Neural cell (in vitro differentiated cells): ENCODE data around the gene TMEM121B. TPM values are rescaled to one million over a fixed set of nuclear protein-coding genes. Genes with fewer than 3 reads are reported as not detected.
A peak's percentile ranks its signal among the peaks of the same experiment; 100 is the strongest.

Experiments
- H2AFZ ChIP-seq: fragments of 200-600, 300-800 bp; sonication (generic), shearing (Covaris generic); 2 replicates; pipeline ENCODE4 v1.6.0; 2014; ENCODE audit warnings: low read depth, mild to moderate bottlenecking, antibody characterized with exemption, low read length, moderate library complexity
- H3F3A ChIP-seq: fragments of 200-600 bp; shearing (Covaris generic); 2 replicates; pipeline ENCODE4 v1.6.1; 2016; ENCODE audit warnings: mild to moderate bottlenecking, moderate library complexity, mixed read lengths, antibody characterized with exemption, low read length; ENCODE audit not compliant: insufficient read depth, poor library complexity, severe bottlenecking
- H3K27ac ChIP-seq: fragments of 200-600, 300-800 bp; sonication (generic), shearing (Covaris generic); 2 replicates; pipeline ENCODE4 v1.5.1; 2014; ENCODE audit warnings: mild to moderate bottlenecking, low read length, moderate library complexity
- H3K27me3 ChIP-seq: fragments of 300-800, 200-600 bp; sonication (generic), shearing (Covaris generic); 2 replicates; pipeline ENCODE4 v1.6.0; 2014; ENCODE audit warnings: mild to moderate bottlenecking, low read depth, low read length, moderate library complexity; ENCODE audit not compliant: insufficient read depth
- H3K36me3 ChIP-seq: fragments of 300-800, 200-600 bp; sonication (generic), shearing (Covaris generic); 2 replicates; pipeline ENCODE4 v1.5.1; 2014; ENCODE audit warnings: mild to moderate bottlenecking, antibody characterized with exemption, low read length, moderate library complexity; ENCODE audit not compliant: insufficient read depth
- H3K4me2 ChIP-seq: fragments of 300-800, 200-600 bp; sonication (generic), shearing (Covaris generic); 2 replicates; pipeline ENCODE4 v1.6.0; 2014; ENCODE audit warnings: mild to moderate bottlenecking, low read length
- H3K4me3 ChIP-seq: fragments of 300-800, 200-600 bp; sonication (generic), shearing (Covaris generic); 2 replicates; pipeline ENCODE4 v1.5.1; 2014; ENCODE audit warnings: mild to moderate bottlenecking, low read length, moderate library complexity
- H3K79me2 ChIP-seq: fragments of 200-600 bp; shearing (Covaris generic); replicated peaks from 2 replicates; pipeline ENCODE4 v1.6.0; 2014; ENCODE audit warnings: mild to moderate bottlenecking, low read length, moderate library complexity; ENCODE audit not compliant: insufficient read depth
- H3K9ac ChIP-seq: fragments of 300-800, 200-600 bp; sonication (generic), shearing (Covaris generic); 2 replicates; pipeline ENCODE4 v1.6.1; 2016; ENCODE audit warnings: mild to moderate bottlenecking, low read length, mixed read lengths
- H3K9me2 ChIP-seq: fragments of 200-600 bp; shearing (Covaris generic); 2 replicates; pipeline ENCODE4 v1.6.1; 2016; ENCODE audit warnings: mild to moderate bottlenecking, low read length, mixed read lengths; ENCODE audit not compliant: insufficient read depth
- H3K9me3 ChIP-seq: fragments of 200-600, 300-800 bp; sonication (generic), shearing (Covaris generic); 2 replicates; pipeline ENCODE4 v1.6.1; 2016; ENCODE audit warnings: mild to moderate bottlenecking, mixed run types, low read length, moderate library complexity, mixed read lengths
- H4K20me1 ChIP-seq: fragments of 200-600 bp; shearing (Covaris generic); 2 replicates; pipeline ENCODE4 v1.6.1; 2016; ENCODE audit warnings: mild to moderate bottlenecking, mixed run types; ENCODE audit not compliant: insufficient read depth
- CTCF ChIP-seq: fragments of 450-650 bp; IDR thresholded peaks from 2 replicates; pipeline ENCODE4 v1.5.1; 2014; ENCODE audit warnings: antibody characterized with exemption, mild to moderate bottlenecking, moderate library complexity; ENCODE audit not compliant: poor library complexity, severe bottlenecking
- EP300 ChIP-seq: fragments of 450-650 bp; conservative IDR thresholded peaks from 2 replicates; pipeline ENCODE4 v1.6.1; 2014; ENCODE audit warnings: antibody characterized with exemption, mild to moderate bottlenecking, moderate library complexity; ENCODE audit not compliant: poor library complexity, severe bottlenecking
- EZH2 ChIP-seq: fragments of 200-600, 300-800 bp; shearing (Covaris generic), sonication (generic); IDR thresholded peaks from 2 replicates; pipeline ENCODE4 v1.6.1; 2014; ENCODE audit warnings: antibody characterized with exemption, low read length, borderline replicate concordance, mild to moderate bottlenecking; ENCODE audit not compliant: insufficient read depth, poor library complexity, severe bottlenecking
- MXI1 ChIP-seq: fragments of 450-650 bp; conservative IDR thresholded peaks from 2 replicates; pipeline ENCODE4 v1.6.1; 2014; ENCODE audit warnings: antibody characterized with exemption, mild to moderate bottlenecking; ENCODE audit not compliant: poor library complexity, severe bottlenecking
- POLR2AphosphoS5 ChIP-seq: IDR thresholded peaks from 2 replicates; pipeline ENCODE4 v1.6.1; 2012
- RAD21 ChIP-seq: fragments of 450-650 bp; conservative IDR thresholded peaks from 2 replicates; pipeline ENCODE4 v1.6.1; 2014; ENCODE audit warnings: antibody characterized with exemption, mild to moderate bottlenecking, moderate library complexity
- REST ChIP-seq: IDR thresholded peaks from 2 replicates; pipeline ENCODE4 v1.6.1; 2012; ENCODE audit warnings: borderline replicate concordance
- SMC3 ChIP-seq: fragments of 450-650 bp; conservative IDR thresholded peaks from 2 replicates; pipeline ENCODE4 v1.6.1; 2014; ENCODE audit warnings: antibody characterized with exemption, mild to moderate bottlenecking, moderate library complexity; ENCODE audit not compliant: poor library complexity
- TAF1 ChIP-seq: IDR thresholded peaks from 2 replicates; pipeline ENCODE4 v1.6.1; 2012; ENCODE audit warnings: low read depth
- polyA plus RNA-seq: library from polyadenylated mRNA; depleted of rRNA; stranded (reverse); fragments of >200 nt; gene quantifications from 2 replicates; pipeline ENCODE4 v1.2.3, GENCODE V29; 2014

Gene TMEM121B
- polyA plus RNA-seq, 1 donor from 2014 or later: 15.8 TPM

- Histone ChIP-seq H3K4me2 (no peak overlapping the region), H4K20me1 (no peaks in the 10 kb centered on the region), H3K27me3 (no peaks in the 10 kb centered on the region), H3F3A (no peaks in the 10 kb centered on the region), H3K36me3 (no peaks in the 10 kb centered on the region), H3K9ac (no peak overlapping the region), H3K9me3 (no peaks in the 10 kb centered on the region), H3K27ac (no peak overlapping the region), H2AFZ (no peak overlapping the region), H3K4me3 (peak overlapping the region; percentile 76), H3K79me2 (peaks cover 7% of the 10 kb centered on the region), H3K9me2 (no peaks in the 10 kb centered on the region)
- TF ChIP-seq TAF1 (no peak), EP300 (no peak)
Observed at GRCh38 chr22:17116572-17117330, 4.4 kb downstream of the TMEM121B start.

- H2AFZ ChIP-seq: no peak overlapping the region
- no peaks in the 10 kb centered on the region for H3K27me3 ChIP-seq
- peak overlapping the region; percentile 76 for H3K4me3 ChIP-seq
- H3K9me2 ChIP-seq: no peaks in the 10 kb centered on the region
- no peak overlapping the region for H3K27ac ChIP-seq
- H4K20me1 ChIP-seq: no peaks in the 10 kb centered on the region
- no peaks in the 10 kb centered on the region for H3K9me3 ChIP-seq
- H3K79me2 ChIP-seq: peaks cover 7% of the 10 kb centered on the region
- H3K4me2 ChIP-seq: no peak overlapping the region
- no peaks in the 10 kb centered on the region for H3F3A ChIP-seq
- H3K9ac ChIP-seq: no peak overlapping the region
- no peaks in the 10 kb centered on the region for H3K36me3 ChIP-seq
- TF ChIP-seq EZH2: no peak
- TF ChIP-seq MXI1: no peak
- TF ChIP-seq CTCF: no peak
- no peak for TF ChIP-seq EP300
- no peak for TF ChIP-seq REST
- no peak for TF ChIP-seq POLR2AphosphoS5
- no peak for TF ChIP-seq TAF1
- TF ChIP-seq RAD21: no peak
- no peak for TF ChIP-seq SMC3
Observed at GRCh38 chr22:17115945-17116565, 5.1 kb downstream of the TMEM121B start.
